Measurements from ENCODE around the gene ST3GAL2. TPM values are rescaled to one million over a fixed set of nuclear protein-coding genes. Genes with fewer than 3 reads are reported as not detected.

ST3GAL2 gene
- total RNA-seq, 1 experiment from 2014 or later, result 45.9 TPM

GRCh38 chr16:70433458-70434103, 5.3 kb downstream of the ST3GAL2 start:
- no peak overlapping the region for H3K18ac ChIP-seq (ENCODE audit: insufficient read length, low read depth, low read length)
- H4K91ac ChIP-seq (ENCODE audit: insufficient read length, low read depth, low read length), result no peak overlapping the region
- peaks cover 11% of the 10 kb centered on the region for H3K23me2 ChIP-seq (ENCODE audit: insufficient read length, low read depth, low read length, poor library complexity, severe bottlenecking)
- H3K14ac ChIP-seq (ENCODE audit: insufficient read depth, low read length), result no peak overlapping the region
- no peak overlapping the region for H3K56ac ChIP-seq (ENCODE audit: insufficient read length, low read depth, low read length)
- no peaks in the 10 kb centered on the region for H3K79me1 ChIP-seq (ENCODE audit: insufficient read depth, low read depth, low read length, poor library complexity, severe bottlenecking)
- Mint-ChIP-seq H3K27me3 (ENCODE audit: low read depth) (no peaks in the 10 kb centered on the region), H3K36me3 (ENCODE audit: insufficient read depth in 1 of 3, low read depth in 3 of 3) (peaks cover 7 to 15% (median 8%) of the 10 kb centered on the region in 3 experiments; a peak in 5 of 7 replicates), H3K4me3 (no peak overlapping the region), H3K4me1 (peaks cover 68 to 71% of the 10 kb centered on the region in 2 experiments), H3K27ac (peak overlapping the region in 2 of 3 experiments; percentile 10 to 92; a peak in 5 of 7 replicates), H3K9me3 (peaks cover 0 to 2% of the 10 kb centered on the region in 2 experiments; a peak in 1 of 5 replicates)
- H2BK20ac ChIP-seq (ENCODE audit: low read depth, low read length, poor library complexity, severe bottlenecking), result no peak overlapping the region
- no peaks in the 10 kb centered on the region for H4K20me1 ChIP-seq (ENCODE audit: control insufficient read depth, insufficient read depth, insufficient read length)
- no peak overlapping the region for H2BK12ac ChIP-seq (ENCODE audit: insufficient read length, low read depth, low read length)
- no CpG with 5 or more reads among the region's 5 CpGs for WGBS (ENCODE audit: extremely low coverage, insufficient read length, low lambda C conversion rate)
- no peak overlapping the region for H2BK5ac ChIP-seq (ENCODE audit: insufficient read length, low read length)
- H3T11ph ChIP-seq (ENCODE audit: low read length), result no peak overlapping the region
- H3K27me3 ChIP-seq (ENCODE audit: insufficient read depth, low read length), result no peaks in the 10 kb centered on the region
- H3K4ac ChIP-seq (ENCODE audit: low read depth, low read length), result no peak overlapping the region
- H2AK5ac ChIP-seq (ENCODE audit: insufficient read length, low read length), result no peak overlapping the region
- H2AFZ ChIP-seq (ENCODE audit: low read length), result no peak overlapping the region
- H3K23ac ChIP-seq (ENCODE audit: insufficient read length, low read depth, low read length), result no peak overlapping the region
- H3K9ac ChIP-seq (ENCODE audit: extremely low read depth, insufficient read length, low read length), result no peak overlapping the region
- H3K4me1 ChIP-seq (ENCODE audit: insufficient read depth, low read length), result peaks cover 17% of the 10 kb centered on the region; the same call in 1 of the 2 replicates
- H3K27ac ChIP-seq (ENCODE audit: insufficient read length, low read depth, low read length), result no peak overlapping the region
- H4K8ac ChIP-seq (replicated peaks; ENCODE audit: insufficient read length, low read depth, low read length), result no peak overlapping the region
- DNase-seq, result no peak
- no peak overlapping the region for H2BK15ac ChIP-seq (ENCODE audit: low read depth, low read length)
- H3K79me2 ChIP-seq (ENCODE audit: insufficient read depth, low read length), result peaks cover 17% of the 10 kb centered on the region; the same call in 1 of the 2 replicates
- no peak overlapping the region for H3K4me2 ChIP-seq (ENCODE audit: insufficient read depth, insufficient read length, low read length)
- no peak overlapping the region for H4K5ac ChIP-seq (ENCODE audit: insufficient read length, low read depth, low read length)
- H3K9me3 ChIP-seq (ENCODE audit: control insufficient read depth, low read depth, low read length), result no peaks in the 10 kb centered on the region
- TF ChIP-seq, protein P1, sequence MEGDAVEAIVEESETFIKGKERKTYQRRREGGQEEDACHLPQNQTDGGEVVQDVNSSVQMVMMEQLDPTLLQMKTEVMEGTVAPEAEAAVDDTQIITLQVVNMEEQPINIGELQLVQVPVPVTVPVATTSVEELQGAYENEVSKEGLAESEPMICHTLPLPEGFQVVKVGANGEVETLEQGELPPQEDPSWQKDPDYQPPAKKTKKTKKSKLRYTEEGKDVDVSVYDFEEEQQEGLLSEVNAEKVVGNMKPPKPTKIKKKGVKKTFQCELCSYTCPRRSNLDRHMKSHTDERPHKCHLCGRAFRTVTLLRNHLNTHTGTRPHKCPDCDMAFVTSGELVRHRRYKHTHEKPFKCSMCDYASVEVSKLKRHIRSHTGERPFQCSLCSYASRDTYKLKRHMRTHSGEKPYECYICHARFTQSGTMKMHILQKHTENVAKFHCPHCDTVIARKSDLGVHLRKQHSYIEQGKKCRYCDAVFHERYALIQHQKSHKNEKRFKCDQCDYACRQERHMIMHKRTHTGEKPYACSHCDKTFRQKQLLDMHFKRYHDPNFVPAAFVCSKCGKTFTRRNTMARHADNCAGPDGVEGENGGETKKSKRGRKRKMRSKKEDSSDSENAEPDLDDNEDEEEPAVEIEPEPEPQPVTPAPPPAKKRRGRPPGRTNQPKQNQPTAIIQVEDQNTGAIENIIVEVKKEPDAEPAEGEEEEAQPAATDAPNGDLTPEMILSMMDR (conservative IDR thresholded peaks at IDR 0.05), result no peak
- no peak overlapping the region for H2BK120ac ChIP-seq (ENCODE audit: low read depth, low read length, poor library complexity, severe bottlenecking)
